ENCODE data around the gene AFAP1. TPM values are rescaled to one million over a fixed set of nuclear protein-coding genes. Genes with fewer than 3 reads are reported as not detected.

Gene AFAP1
- total RNA-seq, 5 donors from 2014 or later (not counting 1 experiment from before 2014, with no cell fraction given), result 4.8 to 34.8 (median 20.3) TPM

DNA sequence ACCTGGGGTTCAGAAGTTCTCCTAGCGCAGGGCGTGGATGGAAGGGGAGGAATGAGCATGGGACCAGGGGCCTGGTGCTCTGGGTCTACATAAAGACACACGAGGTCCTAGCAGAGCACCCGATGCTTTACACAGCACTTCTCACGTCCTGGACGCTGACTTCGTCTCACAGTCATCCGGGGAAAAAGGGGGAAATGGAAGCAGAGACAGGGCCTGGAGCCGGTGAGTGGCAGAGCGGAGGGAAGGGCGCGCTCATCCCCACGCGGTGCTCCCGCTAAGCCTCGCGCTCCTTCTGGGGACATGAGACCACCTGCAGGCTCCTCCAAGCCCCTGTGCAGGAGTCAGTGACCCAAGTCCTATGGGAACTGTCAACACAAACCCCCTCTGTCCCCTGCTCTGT is 157.7 kb downstream of the AFAP1 start:
- Mint-ChIP-seq H3K27ac (peak overlapping the region; percentile 66 to 86), H3K4me1 (peaks cover 10 to 60% (median 38%) of the 10 kb centered on the region in 3 donors), H3K27me3 (no peaks in the 10 kb centered on the region), H3K36me3 (peaks cover 40% of the 10 kb centered on the region), H3K4me3 (no peak overlapping the region), H3K9me3 (no peaks in the 10 kb centered on the region)
- no peaks in the 10 kb centered on the region for H3K27me3 ChIP-seq (replicated peaks in 1 of 2; ENCODE audit: control insufficient read depth in 2 of 2, extremely low read depth in 1 of 2, insufficient read depth in 2 of 2, low read length in 1 of 2)
- ATAC-seq (replicated peaks in 1 of 4) (no peak), DNase-seq (no peak)
- ChIA-PET POLR2A (no interaction called here), CTCF (no interaction called here)
- peaks cover 3 to 22% of the 10 kb centered on the region in 2 donors for H3K36me3 ChIP-seq (ENCODE audit: control insufficient read depth in 2 of 2, extremely low read depth in 1 of 2, insufficient read depth in 1 of 2, low read length in 1 of 2)
- WGBS (ENCODE audit: insufficient coverage), result 93% methylated on average over 15 of the region's 17 CpGs
- no peaks in the 10 kb centered on the region for H3K9me3 ChIP-seq
- no peak overlapping the region for H3K27ac ChIP-seq (ENCODE audit: low read length)
- no peak overlapping the region for H3K4me3 ChIP-seq (ENCODE audit: control insufficient read depth in 1 of 2, extremely low read depth in 1 of 2, low read length in 1 of 2)
- peaks cover 7 to 30% of the 10 kb centered on the region in 2 experiments for H3K4me1 ChIP-seq (ENCODE audit: control insufficient read depth in 1 of 2, extremely low read depth in 1 of 2, insufficient read depth in 2 of 2, low read length in 2 of 2)

GRCh38 chr4:7781366-7781765 is 158.3 kb downstream of the AFAP1 start:
- ATAC-seq (replicated peaks in 1 of 4), result peak in 3 of 4 experiments; percentile 48 to 64 (median 62)
- ChIA-PET POLR2A (no interaction called here), CTCF (no interaction called here)
- DNase-seq, result no peak
- peaks cover 3 to 22% of the 10 kb centered on the region in 2 donors for H3K36me3 ChIP-seq (ENCODE audit: control insufficient read depth in 2 of 2, extremely low read depth in 1 of 2, insufficient read depth in 1 of 2, low read length in 1 of 2)
- H3K4me1 Mint-ChIP-seq, result peaks cover 10 to 63% (median 38%) of the 10 kb centered on the region in 3 donors
- no peaks in the 10 kb centered on the region for H3K9me3 ChIP-seq
- H3K27me3 Mint-ChIP-seq, result no peaks in the 10 kb centered on the region
- peaks cover 41% of the 10 kb centered on the region for H3K36me3 Mint-ChIP-seq
- no peaks in the 10 kb centered on the region for H3K27me3 ChIP-seq (replicated peaks in 1 of 2; ENCODE audit: control insufficient read depth in 2 of 2, extremely low read depth in 1 of 2, insufficient read depth in 2 of 2, low read length in 1 of 2)
- H3K4me3 ChIP-seq (ENCODE audit: control insufficient read depth in 1 of 2, extremely low read depth in 1 of 2, low read length in 1 of 2), result no peak overlapping the region
- H3K27ac ChIP-seq (ENCODE audit: low read length), result no peak overlapping the region
- H3K4me3 Mint-ChIP-seq, result peak overlapping the region in 1 of 3 donors; percentile 26
- H3K4me1 ChIP-seq (ENCODE audit: control insufficient read depth in 1 of 2, extremely low read depth in 1 of 2, insufficient read depth in 2 of 2, low read length in 2 of 2), result peaks cover 7 to 30% of the 10 kb centered on the region in 2 experiments
- H3K27ac Mint-ChIP-seq, result peak overlapping the region; percentile 36 to 86
- H3K9me3 Mint-ChIP-seq, result no peaks in the 10 kb centered on the region
- 70% methylated on average over 8 of the region's 13 CpGs for WGBS (ENCODE audit: insufficient coverage)

GRCh38 chr4:7780751-7781348 is 158.8 kb downstream of the AFAP1 start:
- H3K27ac Mint-ChIP-seq, result peak overlapping the region; percentile 36 to 86
- peaks cover 7 to 30% of the 10 kb centered on the region in 2 experiments for H3K4me1 ChIP-seq (ENCODE audit: control insufficient read depth in 1 of 2, extremely low read depth in 1 of 2, insufficient read depth in 2 of 2, low read length in 2 of 2)
- H3K4me3 ChIP-seq (ENCODE audit: control insufficient read depth in 1 of 2, extremely low read depth in 1 of 2, low read length in 1 of 2), result no peak overlapping the region
- H3K4me1 Mint-ChIP-seq, result peaks cover 10 to 63% (median 38%) of the 10 kb centered on the region in 3 donors
- H3K27me3 Mint-ChIP-seq, result no peaks in the 10 kb centered on the region
- H3K36me3 ChIP-seq (ENCODE audit: control insufficient read depth in 2 of 2, extremely low read depth in 1 of 2, insufficient read depth in 1 of 2, low read length in 1 of 2), result peaks cover 3 to 22% of the 10 kb centered on the region in 2 donors
- no peaks in the 10 kb centered on the region for H3K27me3 ChIP-seq (replicated peaks in 1 of 2; ENCODE audit: control insufficient read depth in 2 of 2, extremely low read depth in 1 of 2, insufficient read depth in 2 of 2, low read length in 1 of 2)
- no peaks in the 10 kb centered on the region for H3K9me3 ChIP-seq
- ATAC-seq (replicated peaks in 1 of 4) (no peak), DNase-seq (no peak)
- ChIA-PET POLR2A (no interaction called here), CTCF (no interaction called here)
- H3K27ac ChIP-seq (ENCODE audit: low read length), result no peak overlapping the region
- H3K36me3 Mint-ChIP-seq, result peaks cover 39% of the 10 kb centered on the region
- H3K9me3 Mint-ChIP-seq, result no peaks in the 10 kb centered on the region
- WGBS (ENCODE audit: insufficient coverage), result no CpG with 5 or more reads among the region's 5 CpGs
- H3K4me3 Mint-ChIP-seq, result no peak overlapping the region

- ChIA-PET POLR2A (no interaction called here), CTCF (no interaction called here)
- Histone ChIP-seq H3K9me3 (no peaks in the 10 kb centered on the region), H3K27me3 (replicated peaks in 1 of 2; ENCODE audit: control insufficient read depth in 2 of 2, extremely low read depth in 1 of 2, insufficient read depth in 2 of 2, low read length in 1 of 2) (no peaks in the 10 kb centered on the region), H3K4me1 (ENCODE audit: control insufficient read depth in 1 of 2, extremely low read depth in 1 of 2, insufficient read depth in 2 of 2, low read length in 2 of 2) (peaks cover 7 to 27% of the 10 kb centered on the region in 2 experiments), H3K36me3 (ENCODE audit: control insufficient read depth in 2 of 2, extremely low read depth in 1 of 2, insufficient read depth in 1 of 2, low read length in 1 of 2) (peaks cover 3 to 18% of the 10 kb centered on the region in 2 donors), H3K4me3 (ENCODE audit: control insufficient read depth in 1 of 2, extremely low read depth in 1 of 2, low read length in 1 of 2) (no peak overlapping the region), H3K27ac (ENCODE audit: low read length) (no peak overlapping the region)
- WGBS (ENCODE audit: insufficient coverage), result 36% methylated on average over 1 of the region's 5 CpGs
- Mint-ChIP-seq H3K27ac (peak overlapping the region in 1 of 2 donors; percentile 58), H3K27me3 (no peaks in the 10 kb centered on the region), H3K4me1 (peaks cover 10 to 54% (median 38%) of the 10 kb centered on the region in 3 donors), H3K4me3 (no peak overlapping the region), H3K36me3 (peaks cover 39% of the 10 kb centered on the region), H3K9me3 (no peaks in the 10 kb centered on the region)
- DNase-seq (no peak), ATAC-seq (replicated peaks in 1 of 4) (no peak)
Measured at GRCh38 chr4:7779432-7779768, 160.3 kb downstream of the AFAP1 start.

DNA sequence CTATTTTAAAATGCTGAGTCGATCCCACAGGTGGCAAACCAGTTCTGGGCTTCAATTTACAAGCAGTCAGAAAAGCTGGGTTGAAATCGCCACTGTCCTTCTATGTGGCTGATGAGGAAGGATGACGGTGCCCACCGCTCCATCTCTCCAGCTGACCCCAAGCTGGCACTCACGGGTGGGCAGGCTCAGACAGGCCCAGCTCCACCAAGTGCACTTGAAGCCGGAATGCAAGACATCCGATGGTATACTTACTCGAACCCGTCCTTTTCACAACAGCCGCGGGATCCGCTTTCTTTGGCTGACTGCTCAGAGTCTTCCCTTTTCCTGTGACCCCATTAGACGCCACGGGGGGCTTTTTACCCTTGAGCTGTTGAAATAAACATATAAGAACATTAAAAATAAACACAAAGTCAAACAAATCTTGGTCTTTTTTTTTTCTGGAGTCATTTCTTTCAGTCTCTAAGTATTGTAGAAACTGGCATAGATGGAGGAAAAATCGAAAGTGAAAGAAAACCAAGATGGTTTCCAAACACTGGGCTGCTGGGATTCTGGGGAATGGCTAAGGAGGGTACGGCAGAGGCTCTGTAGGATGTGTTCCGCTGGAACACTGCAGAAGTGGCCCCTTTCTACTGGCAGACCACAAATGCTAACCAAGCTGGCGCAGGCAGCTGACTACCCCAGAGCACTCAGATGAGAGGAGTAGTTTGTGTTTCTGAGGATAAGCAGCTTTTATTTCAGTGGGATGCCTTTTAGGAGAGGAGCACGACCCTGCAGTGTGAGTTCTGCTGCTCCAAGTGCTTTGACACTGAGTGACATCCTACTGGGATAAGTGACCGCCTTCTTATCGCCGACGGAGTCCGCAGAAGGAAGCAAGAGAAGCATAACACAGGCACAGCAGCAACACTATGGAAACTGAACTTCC is 160.9 kb downstream of the AFAP1 start:
- Histone ChIP-seq H3K4me3 (ENCODE audit: control insufficient read depth in 1 of 2, extremely low read depth in 1 of 2, low read length in 1 of 2) (no peak overlapping the region), H3K36me3 (ENCODE audit: control insufficient read depth in 2 of 2, extremely low read depth in 1 of 2, insufficient read depth in 1 of 2, low read length in 1 of 2) (peaks cover 3 to 20% of the 10 kb centered on the region in 2 donors), H3K4me1 (ENCODE audit: control insufficient read depth in 1 of 2, extremely low read depth in 1 of 2, insufficient read depth in 2 of 2, low read length in 2 of 2) (peaks cover 7 to 21% of the 10 kb centered on the region in 2 experiments), H3K27me3 (replicated peaks in 1 of 2; ENCODE audit: control insufficient read depth in 2 of 2, extremely low read depth in 1 of 2, insufficient read depth in 2 of 2, low read length in 1 of 2) (no peaks in the 10 kb centered on the region), H3K27ac (ENCODE audit: low read length) (no peak overlapping the region), H3K9me3 (no peaks in the 10 kb centered on the region)
- Mint-ChIP-seq H3K27ac (peak overlapping the region in 1 of 2 donors; percentile 58), H3K4me3 (no peak overlapping the region), H3K36me3 (peaks cover 43% of the 10 kb centered on the region), H3K4me1 (peaks cover 10 to 50% (median 38%) of the 10 kb centered on the region in 3 donors), H3K9me3 (no peaks in the 10 kb centered on the region), H3K27me3 (no peaks in the 10 kb centered on the region)
- DNase-seq (no peak), ATAC-seq (replicated peaks in 1 of 4) (no peak)
- ChIA-PET POLR2A (interaction anchor here in 1 of 2 donors (0.7 kb wide), 1 partner anchor 34 kb away, joined by 3 read pairs; no protein-coding TSS in a partner anchor), CTCF (interaction anchor here in 1 of 2 donors (0.7 kb wide), 1 partner anchor 23 kb away, joined by 3 read pairs; no protein-coding TSS in a partner anchor)
- WGBS (ENCODE audit: insufficient coverage), result 92% methylated on average over 9 of the region's 24 CpGs

DNA sequence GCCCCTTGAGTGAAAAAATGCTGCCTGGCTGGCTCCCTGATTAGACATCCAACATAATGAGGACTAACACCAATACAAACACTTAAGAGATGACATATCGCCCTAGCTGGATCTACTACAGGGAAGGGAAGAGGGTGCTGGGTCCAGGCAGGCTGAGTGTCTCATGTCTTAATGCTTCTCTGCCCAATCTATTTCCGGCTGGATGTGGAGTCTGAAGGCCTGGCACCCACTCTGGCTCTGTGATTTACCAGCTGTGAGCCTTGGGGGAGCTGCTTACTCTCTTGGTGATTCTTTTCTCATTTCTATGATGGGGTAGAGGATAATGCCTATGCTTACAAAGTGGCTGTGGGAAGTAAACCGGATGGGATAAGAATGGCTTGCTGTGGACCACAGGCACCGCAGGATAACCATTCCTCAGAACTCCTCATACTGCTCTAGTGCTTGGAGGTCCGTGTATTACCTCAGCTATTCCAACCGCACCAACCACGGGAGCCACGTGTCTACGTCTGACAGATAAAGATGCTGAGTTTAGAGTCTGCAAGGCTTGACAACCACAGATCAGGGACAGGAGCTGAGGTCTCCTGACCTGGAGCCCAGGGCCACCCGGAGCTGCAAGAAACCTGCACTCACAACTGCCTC is 161.7 kb downstream of the AFAP1 start:
- POLR2A ChIA-PET, result no interaction called here
- Histone ChIP-seq H3K27ac (ENCODE audit: low read length) (no peak overlapping the region), H3K4me1 (ENCODE audit: control insufficient read depth in 1 of 2, extremely low read depth in 1 of 2, insufficient read depth in 2 of 2, low read length in 2 of 2) (peaks cover 7 to 14% of the 10 kb centered on the region in 2 experiments), H3K36me3 (ENCODE audit: control insufficient read depth in 2 of 2, extremely low read depth in 1 of 2, insufficient read depth in 1 of 2, low read length in 1 of 2) (peaks cover 3 to 27% of the 10 kb centered on the region in 2 donors), H3K27me3 (replicated peaks in 1 of 2; ENCODE audit: control insufficient read depth in 2 of 2, extremely low read depth in 1 of 2, insufficient read depth in 2 of 2, low read length in 1 of 2) (no peaks in the 10 kb centered on the region), H3K4me3 (ENCODE audit: control insufficient read depth in 1 of 2, extremely low read depth in 1 of 2, low read length in 1 of 2) (no peak overlapping the region), H3K9me3 (no peaks in the 10 kb centered on the region)
- 92% methylated on average over 8 of the region's 10 CpGs for WGBS (ENCODE audit: insufficient coverage)
- no peak overlapping the region for H3K4me3 Mint-ChIP-seq
- no peak overlapping the region for H3K27ac Mint-ChIP-seq
- H3K9me3 Mint-ChIP-seq, result no peaks in the 10 kb centered on the region
- CTCF ChIA-PET, result no interaction called here
- DNase-seq, result no peak
- H3K4me1 Mint-ChIP-seq, result peaks cover 10 to 49% (median 37%) of the 10 kb centered on the region in 3 donors
- no peak for ATAC-seq (replicated peaks in 1 of 4)
- no peaks in the 10 kb centered on the region for H3K27me3 Mint-ChIP-seq
- peaks cover 48% of the 10 kb centered on the region for H3K36me3 Mint-ChIP-seq
